Brain microvascular endothelial cell (primary cell): Measurements from ENCODE around the gene FNBP1.

Source experiments
- DNase-seq: peaks from one replicate; pipeline ENCODE4 v3.0.0-alpha.2; 2020
- H3K27ac ChIP-seq: fragments of 250-450 bp; sonication (Bioruptor Pico); 2 replicates; pipeline ENCODE4 v1.5.1; 2020; ENCODE audit warnings: mild to moderate bottlenecking, moderate library complexity
- H3K27me3 ChIP-seq: fragments of 250-450 bp; sonication (Bioruptor Pico); replicated peaks from 2 replicates; pipeline ENCODE4 v1.5.1; 2020; ENCODE audit warnings: mild to moderate bottlenecking
- H3K36me3 ChIP-seq: fragments of 250-450 bp; sonication (Bioruptor Pico); replicated peaks from 2 replicates; pipeline ENCODE4 v1.5.1; 2020; ENCODE audit warnings: mild to moderate bottlenecking
- H3K4me3 ChIP-seq: 2 replicates; pipeline ENCODE4 v1.5.1; 2011; ENCODE audit warnings: low read depth, mild to moderate bottlenecking, control low read depth, low read length, moderate library complexity
- in situ Hi-C: cut with HindIII; loops from 2 replicates; pipeline ENCODE4 v1.10.0; 2017; ENCODE audit warnings: low sequenced_read_pairs, low pct_ligation_motif_present
- TF ChIP-seq, protein P1 (sequence below): IDR thresholded peaks from 2 replicates; pipeline ENCODE4 v1.5.1; 2011; ENCODE audit warnings: low read depth, mild to moderate bottlenecking, moderate library complexity, low read length, control low read depth, inconsistent platforms; ENCODE audit errors: missing control alignments

FNBP1 gene

DNA sequence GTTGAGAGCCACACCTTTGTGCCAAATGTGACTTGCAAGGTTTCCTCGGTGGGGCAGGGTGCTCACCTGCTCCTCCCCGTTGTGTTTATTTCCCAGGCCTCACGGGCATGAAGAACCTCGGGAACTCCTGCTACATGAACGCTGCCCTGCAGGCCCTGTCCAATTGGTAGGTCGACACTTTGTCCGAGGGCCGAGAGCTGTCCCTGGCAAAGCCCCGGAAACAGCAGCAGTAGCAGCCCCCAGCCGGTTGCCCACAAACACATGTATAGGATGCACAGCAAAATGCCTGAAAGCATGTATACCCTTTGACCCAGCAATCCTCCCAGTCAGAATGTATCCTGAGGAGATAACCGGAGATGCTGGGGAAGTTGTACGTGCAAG lies 181.6 kb downstream of the FNBP1 start:
- no peak for DNase-seq
- in situ Hi-C loops, result no loop called here
- TF ChIP-seq, protein P1, sequence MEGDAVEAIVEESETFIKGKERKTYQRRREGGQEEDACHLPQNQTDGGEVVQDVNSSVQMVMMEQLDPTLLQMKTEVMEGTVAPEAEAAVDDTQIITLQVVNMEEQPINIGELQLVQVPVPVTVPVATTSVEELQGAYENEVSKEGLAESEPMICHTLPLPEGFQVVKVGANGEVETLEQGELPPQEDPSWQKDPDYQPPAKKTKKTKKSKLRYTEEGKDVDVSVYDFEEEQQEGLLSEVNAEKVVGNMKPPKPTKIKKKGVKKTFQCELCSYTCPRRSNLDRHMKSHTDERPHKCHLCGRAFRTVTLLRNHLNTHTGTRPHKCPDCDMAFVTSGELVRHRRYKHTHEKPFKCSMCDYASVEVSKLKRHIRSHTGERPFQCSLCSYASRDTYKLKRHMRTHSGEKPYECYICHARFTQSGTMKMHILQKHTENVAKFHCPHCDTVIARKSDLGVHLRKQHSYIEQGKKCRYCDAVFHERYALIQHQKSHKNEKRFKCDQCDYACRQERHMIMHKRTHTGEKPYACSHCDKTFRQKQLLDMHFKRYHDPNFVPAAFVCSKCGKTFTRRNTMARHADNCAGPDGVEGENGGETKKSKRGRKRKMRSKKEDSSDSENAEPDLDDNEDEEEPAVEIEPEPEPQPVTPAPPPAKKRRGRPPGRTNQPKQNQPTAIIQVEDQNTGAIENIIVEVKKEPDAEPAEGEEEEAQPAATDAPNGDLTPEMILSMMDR, result no peak
- H3K27ac ChIP-seq, result no peak overlapping the region
- H3K36me3 ChIP-seq, result peaks cover 45% of the 10 kb centered on the region
- no peaks in the 10 kb centered on the region for H3K27me3 ChIP-seq
- no peak overlapping the region for H3K4me3 ChIP-seq

DNA sequence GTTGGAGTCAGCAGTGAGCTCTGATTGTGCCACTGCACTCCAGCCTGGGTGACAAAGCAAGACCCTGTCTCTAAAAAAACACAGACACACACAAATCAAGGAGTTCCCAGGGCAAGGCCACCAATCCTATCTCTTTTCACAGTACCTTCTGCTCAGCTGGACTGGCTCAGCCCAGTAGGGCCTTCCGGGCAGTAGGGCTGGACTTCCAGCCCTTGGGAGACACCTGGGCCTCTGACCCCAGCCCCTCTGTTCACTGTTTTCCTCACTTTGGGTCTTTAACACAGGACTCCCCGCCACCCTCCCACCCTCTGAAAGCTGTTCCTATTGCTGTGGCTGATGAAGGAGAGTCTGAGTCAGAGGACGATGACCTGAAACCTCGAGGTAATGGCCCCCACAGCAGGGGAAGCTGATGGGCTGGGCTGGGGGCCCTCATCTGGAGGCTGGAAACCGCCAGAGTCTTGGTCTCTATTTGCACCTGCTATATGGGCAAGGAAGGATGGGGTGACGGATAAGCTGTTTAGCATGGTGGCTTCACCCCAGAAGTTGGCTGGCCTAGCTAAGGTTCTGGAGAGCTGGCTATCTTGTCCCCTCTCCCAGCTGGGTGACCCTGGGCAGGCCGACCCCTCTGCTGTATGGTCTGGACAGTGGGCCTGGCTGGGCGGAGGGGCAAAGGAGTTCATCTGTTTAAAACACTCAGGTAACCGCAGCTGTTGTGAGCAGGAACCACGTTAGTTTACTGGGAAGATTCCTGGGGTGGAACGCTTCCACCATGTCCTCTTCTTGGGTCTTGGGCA lies 182.1 kb downstream of the FNBP1 start:
- Histone ChIP-seq H3K4me3 (no peak overlapping the region), H3K27ac (no peak overlapping the region), H3K36me3 (peaks cover 43% of the 10 kb centered on the region), H3K27me3 (no peaks in the 10 kb centered on the region)
- in situ Hi-C loops, result no loop called here
- no peak for DNase-seq
- TF ChIP-seq, protein P1, result no peak

DNA sequence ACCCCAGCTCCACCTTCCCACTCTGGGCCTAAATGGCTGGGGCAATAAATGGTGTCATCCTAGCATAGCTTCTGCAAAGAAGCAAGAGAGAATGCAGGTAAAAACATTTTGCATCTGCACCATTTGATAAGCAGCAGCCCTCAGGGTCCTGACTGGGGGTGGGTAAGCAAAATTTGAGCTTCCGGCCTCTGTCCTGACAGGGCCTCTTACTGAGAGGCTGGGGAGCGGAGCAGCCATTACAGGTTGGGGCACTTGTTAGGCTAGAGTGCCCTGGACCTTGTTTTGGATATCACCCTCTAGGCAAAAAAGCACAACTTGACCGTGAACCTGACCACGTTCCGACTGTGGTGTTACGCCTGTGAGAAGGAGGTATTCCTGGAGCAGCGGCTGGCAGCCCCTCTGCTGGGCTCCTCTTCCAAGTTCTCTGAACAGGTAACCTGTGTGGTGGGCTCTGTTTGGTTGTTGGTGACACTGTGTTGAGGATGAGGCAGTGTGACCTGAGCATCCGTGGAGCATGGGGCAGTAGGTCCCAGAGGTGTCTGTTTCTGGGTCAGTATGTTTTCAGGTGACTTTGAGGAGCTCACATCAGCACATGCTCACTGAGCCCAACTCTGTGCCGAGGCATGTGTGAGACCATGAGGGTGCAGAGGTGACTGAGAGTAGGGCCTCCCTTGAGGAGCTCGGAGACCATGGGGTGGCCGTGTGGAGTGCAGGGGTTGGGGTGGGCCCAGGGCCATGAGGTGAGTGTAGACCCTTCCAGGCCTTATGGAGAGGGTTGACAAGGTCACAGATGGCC lies 184.6 kb downstream of the FNBP1 start:
- peaks cover 46% of the 10 kb centered on the region for H3K36me3 ChIP-seq
- TF ChIP-seq, protein P1, result no peak
- in situ Hi-C loops, result no loop called here

DNA sequence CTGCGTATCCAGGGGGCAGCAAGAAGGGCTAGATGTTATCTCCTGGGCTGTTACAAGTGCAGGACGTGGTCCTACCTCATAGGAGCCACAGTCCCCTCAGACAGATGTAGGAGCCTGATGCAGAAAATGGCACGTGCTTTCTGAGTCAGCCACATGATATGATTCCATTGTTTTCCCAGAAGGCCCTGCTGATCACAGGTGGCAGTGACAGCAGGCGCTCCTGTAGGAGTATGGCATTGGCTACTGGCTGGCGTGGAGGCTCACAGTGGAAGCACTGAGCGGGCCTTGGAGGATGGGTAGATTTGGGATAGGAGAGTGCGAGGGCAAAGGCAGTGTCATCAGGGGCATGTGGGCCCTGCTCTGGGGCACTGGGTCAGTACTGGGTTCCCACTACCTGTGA lies 185.8 kb downstream of the FNBP1 start:
- peaks cover 49% of the 10 kb centered on the region for H3K36me3 ChIP-seq
- no peaks in the 10 kb centered on the region for H3K27me3 ChIP-seq
- TF ChIP-seq, protein P1, result no peak
- in situ Hi-C loops, result no loop called here
- no peak overlapping the region for H3K4me3 ChIP-seq
- no peak overlapping the region for H3K27ac ChIP-seq
- no peak for DNase-seq

More for the DNA sequence above, 184.6 kb downstream of the FNBP1 start:
- H3K27me3 ChIP-seq, result no peaks in the 10 kb centered on the region
- H3K27ac ChIP-seq, result no peak overlapping the region
- no peak overlapping the region for H3K4me3 ChIP-seq
- no peak for DNase-seq

- Histone ChIP-seq H3K27me3 (no peaks in the 10 kb centered on the region), H3K4me3 (no peak overlapping the region), H3K27ac (no peak overlapping the region), H3K36me3 (peaks cover 40% of the 10 kb centered on the region)
- TF ChIP-seq, protein P1, result no peak
- in situ Hi-C loops, result no loop called here
- DNase-seq, result no peak
Observed at GRCh38 chr9:129854588-129855110, 188.3 kb downstream of the FNBP1 start.
